Right atrium auricular region (tissue), 2 donors: Measurements from ENCODE around the gene HSPBP1. TPM values are rescaled to one million over a fixed set of nuclear protein-coding genes. Genes with fewer than 3 reads are reported as not detected.

ENCODE experiments used
- DNase-seq: peaks from one replicate; pipeline ENCODE4 v3.0.0-alpha.2; 2019; ENCODE audit warnings: low spot score
- H3K27ac ChIP-seq, 2 donors: fragments of 200-600 bp; sonication (generic); 1 replicate in 1 of 2; 2 replicates in 1 of 2; pipeline ENCODE4 v1.5.1; 2016 to 2019
- H3K27me3 ChIP-seq, 2 donors: fragments of 200-600 bp; sonication (generic); one replicate each; pipeline versions ENCODE4 v1.5.1 to v1.6.0; 2017 to 2019
- H3K36me3 ChIP-seq: fragments of 200-600 bp; sonication (generic); one replicate; pipeline ENCODE4 v1.5.1; 2016
- H3K4me1 ChIP-seq, 2 donors: fragments of 200-600 bp; sonication (generic); one replicate each; pipeline versions ENCODE4 v1.5.1 to v1.6.0; 2017 to 2019
- H3K4me3 ChIP-seq, 2 donors: fragments of 200-600 bp; sonication (generic); 1 replicate in 1 of 2; 2 replicates in 1 of 2; pipeline ENCODE4 v1.5.1; 2017 to 2019; ENCODE audit warnings: mild to moderate bottlenecking in 1 of 2, moderate library complexity in 1 of 2
- H3K9me3 ChIP-seq, 2 donors: fragments of 200-600 bp; sonication (generic); one replicate each; pipeline ENCODE4 v1.5.1; 2019
- total RNA-seq, 2 donors: library from RNA; depleted of rRNA; stranded (reverse); fragments of >200 nt; gene quantifications; one replicate each; pipeline ENCODE4 v1.1.0, GENCODE V29; 2016
- TF ChIP-seq, protein P1 (sequence below), 2 donors: fragments of 200-600 bp; sonication (generic); IDR thresholded peaks; one replicate each; pipeline ENCODE4 v1.5.1; 2019; ENCODE audit warnings: antibody characterized with exemption in 2 of 2

Gene HSPBP1
- total RNA-seq, 2 donors from 2014 or later, result 29.6 to 35.8 TPM

GRCh38 chr19:55284405-55285058 lies 4.6 kb upstream of the HSPBP1 start:
- DNase-seq, result no peak
- Histone ChIP-seq H3K4me1 (peaks cover 0 to 33% of the 10 kb centered on the region in 2 donors), H3K27ac (peak overlapping the region; percentile 80 to 88), H3K27me3 (no peaks in the 10 kb centered on the region), H3K4me3 (peak overlapping the region; percentile 62 to 77), H3K36me3 (no peaks in the 10 kb centered on the region), H3K9me3 (no peaks in the 10 kb centered on the region)
- TF ChIP-seq, protein P1, sequence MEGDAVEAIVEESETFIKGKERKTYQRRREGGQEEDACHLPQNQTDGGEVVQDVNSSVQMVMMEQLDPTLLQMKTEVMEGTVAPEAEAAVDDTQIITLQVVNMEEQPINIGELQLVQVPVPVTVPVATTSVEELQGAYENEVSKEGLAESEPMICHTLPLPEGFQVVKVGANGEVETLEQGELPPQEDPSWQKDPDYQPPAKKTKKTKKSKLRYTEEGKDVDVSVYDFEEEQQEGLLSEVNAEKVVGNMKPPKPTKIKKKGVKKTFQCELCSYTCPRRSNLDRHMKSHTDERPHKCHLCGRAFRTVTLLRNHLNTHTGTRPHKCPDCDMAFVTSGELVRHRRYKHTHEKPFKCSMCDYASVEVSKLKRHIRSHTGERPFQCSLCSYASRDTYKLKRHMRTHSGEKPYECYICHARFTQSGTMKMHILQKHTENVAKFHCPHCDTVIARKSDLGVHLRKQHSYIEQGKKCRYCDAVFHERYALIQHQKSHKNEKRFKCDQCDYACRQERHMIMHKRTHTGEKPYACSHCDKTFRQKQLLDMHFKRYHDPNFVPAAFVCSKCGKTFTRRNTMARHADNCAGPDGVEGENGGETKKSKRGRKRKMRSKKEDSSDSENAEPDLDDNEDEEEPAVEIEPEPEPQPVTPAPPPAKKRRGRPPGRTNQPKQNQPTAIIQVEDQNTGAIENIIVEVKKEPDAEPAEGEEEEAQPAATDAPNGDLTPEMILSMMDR (IDR thresholded peaks at IDR 0.05), result no peak

GRCh38 chr19:55283548-55284377 lies 3.9 kb upstream of the HSPBP1 start, which contains the start of gene BRSK1:
TSS of gene BRSK1 (plus strand) at chr19:55283997. CDS start at chr19:55284443, 446 bp downstream.
- H3K9me3 ChIP-seq, result no peaks in the 10 kb centered on the region
- DNase-seq, result no peak
- no peaks in the 10 kb centered on the region for H3K36me3 ChIP-seq
- TF ChIP-seq, protein P1 (IDR thresholded peaks at IDR 0.05), result no peak
- H3K4me3 ChIP-seq, result peak within 1 kb of the TSS; percentile 62 to 77
- H3K27me3 ChIP-seq, result no peaks in the 10 kb centered on the region
- H3K27ac ChIP-seq, result peak within 1 kb of the TSS; percentile 80 to 88
- H3K4me1 ChIP-seq, result peaks cover 0 to 39% of the 10 kb centered on the region in 2 donors

DNA sequence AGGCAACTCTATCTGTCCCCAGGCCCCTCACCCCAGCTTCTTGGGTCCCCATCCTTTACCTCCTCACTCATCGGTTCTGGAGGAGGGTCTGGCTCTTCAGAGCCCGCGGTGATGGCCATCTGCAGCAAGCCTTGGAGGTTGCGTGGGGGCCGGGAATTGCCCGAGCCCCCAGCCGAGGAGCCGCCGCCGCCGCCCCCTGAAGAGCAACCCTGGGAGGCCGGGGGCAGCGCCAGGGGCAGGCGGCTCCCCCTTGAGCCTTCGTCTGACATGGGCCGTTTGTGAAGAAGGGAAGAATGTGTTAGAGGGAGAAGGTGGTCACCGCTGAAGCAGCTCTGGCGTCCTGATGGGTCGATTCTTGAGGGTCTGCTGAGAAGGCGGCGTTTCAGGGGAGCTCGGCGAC lies 570 bp downstream of the HSPBP1 start:
- DNase-seq, result no peak
- Histone ChIP-seq H3K4me3 (peak overlapping the region; percentile 79 to 83), H3K27ac (peak overlapping the region; percentile 83 to 84), H3K36me3 (peaks cover 14% of the 10 kb centered on the region), H3K4me1 (peaks cover 0 to 26% of the 10 kb centered on the region in 2 donors), H3K9me3 (no peaks in the 10 kb centered on the region), H3K27me3 (no peaks in the 10 kb centered on the region)
- TF ChIP-seq, protein P1 (IDR thresholded peaks at IDR 0.05), result no peak

DNA sequence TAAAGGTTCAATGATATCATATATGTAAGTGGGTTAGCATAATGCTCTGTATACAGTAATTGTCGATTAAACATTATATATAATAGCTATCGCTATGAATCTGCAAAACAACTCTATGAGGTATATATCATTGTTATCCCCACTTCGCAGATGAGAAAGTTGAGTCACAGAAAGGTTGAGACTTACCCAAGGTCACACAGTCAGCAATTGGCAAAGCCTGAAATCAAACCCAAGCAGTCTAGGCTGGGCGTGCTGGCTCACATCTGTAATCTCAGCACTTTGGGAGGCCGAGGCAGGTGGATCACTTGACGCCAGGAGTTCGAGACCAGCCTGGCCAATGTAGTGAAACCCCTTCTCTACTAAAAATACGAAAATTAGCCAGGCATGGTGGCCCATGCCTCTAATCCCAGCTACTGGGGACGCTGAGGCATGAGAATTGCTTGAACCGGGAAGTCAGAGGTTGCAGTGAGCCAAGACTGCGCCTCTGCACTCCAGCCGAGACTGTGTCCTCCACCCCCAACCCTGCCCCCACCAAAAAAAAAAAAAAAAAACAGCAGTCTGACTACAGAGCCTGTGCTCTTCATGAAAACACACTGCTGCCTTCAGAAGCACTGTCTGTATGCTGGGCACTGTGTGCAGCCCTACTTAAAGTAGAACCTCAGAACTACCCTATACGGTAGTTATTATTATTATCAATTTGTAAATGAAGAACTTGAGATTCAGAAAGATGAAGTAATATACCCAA lies 1.3 kb downstream of the HSPBP1 start:
- TF ChIP-seq, protein P1 (IDR thresholded peaks at IDR 0.05), result no peak
- Histone ChIP-seq H3K27ac (no peak overlapping the region), H3K36me3 (peaks cover 22% of the 10 kb centered on the region), H3K4me3 (no peak overlapping the region), H3K27me3 (no peaks in the 10 kb centered on the region), H3K9me3 (no peaks in the 10 kb centered on the region), H3K4me1 (peaks cover 0 to 18% of the 10 kb centered on the region in 2 donors)
- no peak for DNase-seq

DNA sequence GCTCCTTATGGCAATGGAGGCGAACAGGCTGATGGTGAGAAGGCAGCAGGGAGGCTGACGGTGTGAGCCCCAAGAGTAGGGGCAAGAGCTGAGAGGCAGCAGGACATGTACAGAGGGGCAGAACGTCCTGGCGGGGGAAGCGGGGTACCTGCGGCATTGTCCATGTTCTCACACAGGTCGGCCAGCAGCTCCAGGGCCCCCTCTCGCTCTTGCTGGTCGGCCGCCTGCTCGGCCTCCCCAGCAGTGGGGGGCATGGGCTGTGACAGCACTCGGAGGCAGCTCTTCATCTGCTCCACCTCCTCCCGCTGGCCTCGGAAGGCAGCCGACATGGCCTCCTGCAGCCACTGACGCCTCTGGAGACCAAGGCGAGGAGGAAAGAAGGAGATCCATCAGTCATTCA lies 2.4 kb downstream of the HSPBP1 start:
- H3K4me1 ChIP-seq, result peaks cover 0 to 15% of the 10 kb centered on the region in 2 donors
- H3K27ac ChIP-seq, result no peak overlapping the region
- no peak for DNase-seq
- H3K4me3 ChIP-seq, result no peak overlapping the region
- H3K9me3 ChIP-seq, result no peaks in the 10 kb centered on the region
- TF ChIP-seq, protein P1 (IDR thresholded peaks at IDR 0.05), result no peak
- no peaks in the 10 kb centered on the region for H3K27me3 ChIP-seq
- peaks cover 32% of the 10 kb centered on the region for H3K36me3 ChIP-seq
